Measurements from ENCODE around the gene ATP8B2.
"Not testable (repeated sequence)": the region's sequence is repeated elsewhere in the genome, so short reads cannot be mapped to it uniquely, and the experiment has no call there.

ATP8B2 gene

GRCh38 chr1:154325583-154326545 is 539 bp downstream of the ATP8B2 start:
- peak; percentile 39 for DNase-seq

DNA sequence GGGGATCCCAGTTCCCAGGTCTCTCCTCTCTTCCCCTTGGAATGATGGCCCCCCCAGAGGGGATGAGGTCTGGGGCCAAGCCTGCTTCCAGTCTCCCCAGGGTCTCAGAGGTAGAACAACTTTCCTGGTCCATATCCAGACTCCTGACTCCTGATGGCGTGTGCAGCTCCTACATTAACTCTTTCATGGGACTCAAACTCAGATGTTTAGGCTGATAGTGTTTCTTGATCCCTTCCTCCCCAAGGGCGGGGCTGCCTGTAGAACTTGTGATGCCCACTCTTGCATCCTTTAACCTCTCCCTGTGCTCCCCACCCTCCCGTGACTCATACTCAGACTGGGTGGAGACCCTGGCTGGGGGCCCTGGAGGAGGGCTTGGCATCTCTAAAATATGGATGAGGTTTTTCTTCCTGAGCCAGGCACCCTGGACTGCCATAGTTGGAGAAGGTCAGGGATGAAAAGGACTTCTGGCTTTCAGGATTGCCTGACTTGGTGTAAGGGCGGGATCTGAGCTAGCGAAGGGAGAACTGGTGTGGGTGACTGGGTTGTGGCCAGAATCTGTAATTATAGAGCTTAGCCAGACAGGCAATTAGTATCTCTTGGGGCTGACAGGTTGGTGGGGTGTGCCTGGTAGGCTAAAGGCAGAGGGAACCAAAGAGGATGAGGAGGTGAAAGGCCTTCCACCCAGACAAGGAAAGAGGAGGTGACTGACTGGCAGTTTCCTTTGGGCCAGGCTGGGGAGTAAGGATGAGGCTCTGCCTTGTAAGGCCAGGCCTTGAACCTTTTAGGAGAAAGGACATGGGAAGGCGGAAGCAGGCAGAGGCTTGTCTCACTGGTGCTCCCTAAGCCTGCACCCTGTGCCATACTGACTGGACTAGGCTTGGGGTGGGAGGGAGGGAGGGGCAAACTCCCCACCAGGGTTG is 1.5 kb downstream of the ATP8B2 start:
- no peak for DNase-seq

DNA sequence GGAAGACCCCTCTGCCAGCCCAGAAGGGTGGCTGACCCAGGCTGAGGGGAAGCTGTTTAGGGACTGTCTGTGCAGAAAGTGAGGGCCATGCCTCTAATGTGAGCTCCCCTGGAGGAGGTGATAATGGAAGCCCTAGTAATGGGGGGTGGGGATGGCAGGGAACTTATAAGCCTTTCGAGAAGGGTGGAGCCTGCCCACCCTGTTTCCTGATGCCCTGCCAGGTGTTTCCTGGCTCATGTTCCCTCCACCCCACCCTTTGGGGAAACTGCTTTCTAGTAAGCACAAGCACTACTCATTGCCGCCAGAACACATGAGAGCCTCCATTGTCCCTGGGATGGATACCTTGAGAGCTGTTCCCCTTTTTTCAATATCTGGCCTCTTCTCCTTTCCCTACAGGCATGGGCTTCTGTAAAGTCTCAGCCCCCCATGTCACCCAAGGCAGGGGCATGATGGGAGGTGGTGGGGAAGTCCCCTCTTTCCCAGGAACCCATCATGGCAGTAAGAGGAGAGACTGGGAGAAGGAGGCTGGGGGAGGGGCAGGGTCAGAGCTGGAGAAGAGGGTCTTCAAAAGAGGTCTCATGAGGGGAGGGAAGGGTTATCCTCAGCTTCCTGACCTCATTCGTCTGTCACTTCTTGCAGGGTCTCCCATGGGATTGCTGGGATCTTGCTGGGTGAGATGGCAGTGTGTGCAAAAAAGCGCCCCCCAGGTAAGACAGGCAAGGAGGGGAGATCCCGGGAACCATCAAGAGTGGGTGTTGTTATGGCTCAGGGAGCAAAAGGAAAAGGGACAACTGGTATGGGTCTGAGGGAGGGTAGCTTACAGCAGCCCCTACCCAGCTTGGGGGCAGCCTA is 2.4 kb downstream of the ATP8B2 start:
- DNase-seq = peak; percentile 59

GRCh38 chr1:154328318-154329151 is 3.2 kb downstream of the ATP8B2 start:
- peak; percentile 86 for DNase-seq

DNA sequence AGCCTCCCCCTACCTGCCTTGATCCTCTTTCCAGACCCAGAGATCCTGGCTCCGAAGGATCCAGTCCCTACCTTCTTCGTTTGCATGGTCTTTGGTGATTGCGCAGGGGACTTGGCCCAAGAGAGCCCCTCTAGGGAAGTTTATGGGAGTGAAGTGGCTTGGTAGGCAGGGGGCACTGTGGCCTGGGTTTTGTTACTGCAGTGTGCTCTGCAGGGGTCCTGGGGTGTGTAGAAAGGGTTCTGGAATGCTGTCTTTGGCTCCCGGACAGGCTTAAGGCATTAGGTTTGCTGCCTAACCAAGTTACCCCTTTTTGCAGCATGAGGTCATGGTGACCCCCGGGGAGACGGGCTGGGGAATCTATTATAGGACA is 3.8 kb downstream of the ATP8B2 start:
- no peak for DNase-seq

DNA sequence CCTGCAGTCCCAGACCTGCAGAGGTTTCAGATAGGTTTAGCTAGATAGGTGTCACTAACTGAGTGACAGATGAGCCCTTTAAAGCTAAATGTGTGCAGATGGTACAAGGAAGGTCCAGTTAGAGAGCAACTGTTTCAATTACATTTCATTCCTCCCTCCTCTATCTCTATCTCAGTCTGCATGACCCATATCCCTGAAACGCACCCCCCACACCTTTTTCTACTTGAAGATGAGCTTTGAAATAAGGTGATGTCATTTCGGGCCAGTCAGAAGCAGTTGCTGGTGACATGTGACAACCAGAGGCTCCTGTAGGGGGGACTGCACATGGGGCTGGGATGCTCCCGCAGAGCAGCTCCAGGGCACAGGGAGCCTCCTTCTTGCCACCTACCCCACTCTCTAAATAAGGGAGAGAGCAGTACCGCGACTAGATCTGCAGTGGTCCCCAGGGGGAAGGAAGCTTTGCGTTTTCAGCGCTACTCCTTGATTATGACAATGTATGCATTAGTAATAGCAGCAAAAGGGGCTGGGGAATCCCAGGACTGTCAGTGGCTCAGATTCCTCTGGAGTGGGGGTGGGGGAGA is 4.3 kb downstream of the ATP8B2 start:
- DNase-seq = no peak

- no peak for DNase-seq
These were observed 5.3 kb downstream of the ATP8B2 start for GRCh38 chr1:154330669-154331068.

DNA sequence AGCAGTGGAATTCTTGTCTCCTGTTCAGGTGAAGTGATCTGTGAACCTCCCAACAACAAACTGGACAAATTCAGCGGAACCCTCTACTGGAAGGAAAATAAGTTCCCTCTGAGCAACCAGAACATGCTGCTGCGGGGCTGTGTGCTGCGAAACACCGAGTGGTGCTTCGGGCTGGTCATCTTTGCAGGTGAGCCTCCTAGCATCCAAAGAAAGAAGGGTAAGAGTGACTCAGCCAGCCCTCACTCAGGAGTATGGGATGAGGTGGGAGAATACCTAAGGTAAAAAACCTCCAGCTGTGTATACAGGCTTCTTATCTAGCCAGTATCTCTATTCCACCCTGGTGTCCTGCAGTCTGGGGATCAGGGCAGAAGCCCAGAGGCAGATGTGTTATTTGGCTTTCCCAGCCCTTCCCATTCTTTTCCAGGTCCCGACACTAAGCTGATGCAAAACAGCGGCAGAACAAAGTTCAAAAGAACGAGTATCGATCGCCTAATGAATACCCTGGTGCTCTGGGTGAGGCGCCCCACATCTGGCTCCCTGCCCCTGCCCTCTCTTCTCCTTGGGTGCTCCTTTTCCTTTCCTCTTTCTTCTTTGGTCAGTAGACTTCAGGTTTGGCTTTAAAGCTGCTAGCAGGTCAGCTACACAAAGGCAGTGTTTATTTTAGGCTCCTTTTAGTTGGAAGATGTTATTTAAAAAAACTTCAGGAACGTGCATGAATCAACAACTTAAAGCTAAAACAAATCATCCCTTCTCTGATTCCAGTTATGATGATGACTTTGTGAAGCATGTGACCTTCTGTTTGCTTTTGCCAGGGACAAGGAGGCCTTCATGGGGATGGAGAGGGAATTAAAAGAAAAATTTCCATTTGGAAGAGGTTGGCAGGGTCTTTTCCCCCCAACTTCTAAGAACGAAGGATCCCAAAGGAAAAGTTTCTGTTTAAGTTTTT is 9.0 kb downstream of the ATP8B2 start:
- DNase-seq = no peak

GRCh38 chr1:154335025-154335714 is 9.8 kb downstream of the ATP8B2 start:
- peak; percentile 90 for DNase-seq

DNA sequence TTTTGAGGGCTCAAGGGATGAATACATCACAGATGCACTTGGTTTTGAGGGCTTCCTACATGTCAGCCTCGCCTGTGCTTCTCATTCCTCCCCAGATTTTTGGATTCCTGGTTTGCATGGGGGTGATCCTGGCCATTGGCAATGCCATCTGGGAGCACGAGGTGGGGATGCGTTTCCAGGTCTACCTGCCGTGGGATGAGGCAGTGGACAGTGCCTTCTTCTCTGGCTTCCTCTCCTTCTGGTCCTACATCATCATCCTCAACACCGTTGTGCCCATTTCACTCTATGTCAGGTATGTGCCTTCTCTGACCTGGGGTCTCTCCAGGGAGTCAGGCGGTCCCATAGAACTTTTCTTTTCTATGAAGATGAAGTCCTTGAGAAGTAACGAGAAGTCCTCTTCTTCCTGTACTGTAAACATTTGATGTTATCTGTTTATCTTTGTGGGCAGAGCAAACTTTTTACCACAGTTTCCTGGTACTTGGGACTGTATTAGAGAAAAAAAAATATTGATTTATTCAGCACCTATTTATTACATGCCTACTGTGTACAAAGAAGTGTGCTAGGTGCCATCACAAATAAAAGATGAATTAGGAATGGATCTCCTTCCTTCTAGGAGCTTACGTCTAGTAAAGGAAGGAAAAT is 12.0 kb downstream of the ATP8B2 start:
- DNase-seq = no peak

DNA sequence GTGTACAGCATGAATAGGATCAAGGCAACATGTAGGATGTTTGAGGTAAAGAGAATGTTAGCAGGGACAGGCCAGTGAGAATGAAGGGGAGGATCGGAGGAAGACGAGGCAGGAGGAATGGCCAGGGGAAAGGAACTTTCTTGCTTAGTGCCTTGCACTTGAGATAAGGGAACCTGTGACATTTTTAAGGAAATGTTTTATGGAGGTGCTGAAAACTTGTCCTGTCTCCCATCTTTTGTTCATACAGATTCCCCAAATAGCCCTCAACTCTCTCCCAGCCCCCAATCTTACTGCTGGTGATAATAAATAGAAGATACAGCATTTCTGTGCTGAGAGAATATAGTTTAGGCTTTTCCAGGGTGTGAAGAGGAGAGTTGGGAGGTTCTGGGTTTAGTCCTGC is 13.6 kb downstream of the ATP8B2 start:
- no peak for DNase-seq

DNA sequence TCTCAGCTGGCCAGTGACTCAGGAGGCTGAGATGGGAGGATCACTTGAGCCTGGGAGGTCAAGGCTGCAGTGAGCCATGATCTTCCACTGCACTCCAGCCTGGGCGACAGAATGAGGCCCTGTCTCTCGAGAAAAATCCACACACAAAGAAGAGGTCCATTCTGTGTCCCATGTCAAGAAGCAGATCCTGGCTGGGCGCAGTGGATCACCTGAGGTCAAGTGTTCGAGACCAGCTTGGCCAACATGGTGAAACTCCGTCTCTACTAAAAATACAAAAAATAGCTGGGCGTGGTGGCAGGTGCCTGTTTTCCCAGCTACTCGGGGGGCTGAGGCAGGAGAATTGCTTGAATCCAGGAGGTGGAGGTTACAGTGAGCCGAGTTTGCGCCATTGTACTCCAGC is 16.0 kb downstream of the ATP8B2 start:
- not testable (repeated sequence) for DNase-seq

GRCh38 chr1:154342132-154342531 is 16.8 kb downstream of the ATP8B2 start:
- DNase-seq = no peak

- DNase-seq = peak; percentile 71
These were observed 17.6 kb downstream of the ATP8B2 start for GRCh38 chr1:154342836-154343472.

DNA sequence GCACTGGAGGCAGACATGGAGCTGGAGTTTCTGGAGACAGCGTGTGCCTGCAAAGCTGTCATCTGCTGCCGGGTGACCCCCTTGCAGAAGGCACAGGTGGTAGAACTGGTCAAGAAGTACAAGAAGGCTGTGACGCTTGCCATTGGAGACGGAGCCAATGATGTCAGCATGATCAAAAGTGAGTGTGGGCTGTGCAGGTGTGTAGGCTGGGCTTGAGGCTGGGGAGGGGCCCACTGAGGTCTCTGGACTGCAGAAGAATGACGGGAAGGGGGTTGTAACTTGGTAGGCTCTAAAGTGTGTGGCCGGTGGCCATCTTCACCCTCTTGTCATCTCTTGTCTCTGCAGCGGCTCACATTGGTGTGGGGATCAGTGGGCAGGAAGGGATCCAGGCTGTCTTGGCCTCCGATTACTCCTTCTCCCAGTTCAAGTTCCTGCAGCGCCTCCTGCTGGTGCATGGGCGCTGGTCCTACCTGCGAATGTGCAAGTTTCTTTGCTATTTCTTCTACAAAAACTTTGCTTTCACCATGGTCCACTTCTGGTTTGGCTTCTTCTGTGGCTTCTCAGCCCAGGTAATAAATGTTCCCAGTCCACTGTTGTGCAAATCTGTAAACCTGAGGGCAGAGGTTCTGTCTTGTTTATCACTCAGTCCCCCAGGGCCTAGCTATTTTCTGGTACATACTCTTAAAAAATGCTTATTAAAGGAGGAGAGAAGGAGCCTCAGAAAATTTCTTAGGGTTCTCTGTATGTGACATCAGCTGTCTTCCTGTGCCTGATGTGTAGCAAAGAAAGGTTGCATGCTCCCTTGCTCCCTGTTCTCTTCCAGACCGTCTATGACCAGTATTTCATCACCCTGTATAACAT is 19.9 kb downstream of the ATP8B2 start:
- DNase-seq = peak; percentile 68

DNA sequence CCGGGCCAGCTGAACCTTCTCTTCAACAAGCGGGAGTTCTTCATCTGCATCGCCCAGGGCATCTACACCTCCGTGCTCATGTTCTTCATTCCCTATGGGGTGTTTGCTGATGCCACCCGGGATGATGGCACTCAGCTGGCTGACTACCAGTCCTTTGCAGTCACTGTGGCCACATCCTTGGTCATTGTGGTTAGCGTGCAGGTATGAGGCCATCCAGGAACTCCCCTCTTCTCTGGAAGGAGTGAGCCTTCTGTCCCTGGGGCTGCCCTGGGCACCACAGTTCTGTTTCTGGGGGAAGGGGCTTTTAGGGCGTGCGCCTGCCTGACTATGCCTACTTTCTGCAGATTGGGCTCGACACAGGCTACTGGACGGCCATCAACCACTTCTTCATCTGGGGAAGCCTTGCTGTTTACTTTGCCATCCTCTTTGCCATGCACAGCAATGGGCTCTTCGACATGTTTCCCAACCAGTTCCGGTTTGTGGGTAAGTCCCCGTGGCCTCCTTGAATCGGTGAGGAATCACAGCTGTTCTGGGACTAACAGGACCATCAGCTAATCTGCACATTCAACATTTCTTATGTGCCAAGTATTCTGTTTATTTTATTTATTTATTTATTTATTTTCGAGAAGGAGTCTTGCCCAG is 21.1 kb downstream of the ATP8B2 start:
- DNase-seq = no peak

DNA sequence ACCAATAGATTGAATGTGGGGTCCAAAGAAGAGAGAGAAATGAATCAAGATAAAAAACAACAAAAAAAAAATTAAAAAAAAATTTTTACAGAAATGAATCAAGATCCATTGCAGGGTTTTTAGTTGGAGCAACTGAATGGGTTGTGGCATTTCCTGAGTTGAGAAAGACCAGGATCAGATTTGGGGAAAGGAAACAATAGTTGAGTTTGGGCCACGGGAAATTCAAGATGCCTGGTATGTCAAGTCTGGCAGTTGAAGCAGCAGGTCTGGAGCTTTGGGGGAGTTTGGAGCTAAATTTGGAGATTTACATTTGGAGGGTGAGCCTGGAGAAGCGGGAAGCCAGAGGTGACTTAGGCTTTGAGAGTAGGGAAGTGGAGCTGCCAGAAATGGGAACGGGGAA is 22.6 kb downstream of the ATP8B2 start:
- no peak for DNase-seq

Data from CD4-positive, alpha-beta T cell treated with Interleukin-15 for 1 hour (primary cell).